ENCODE measurements around the gene MIX23.

MIX23 gene

GRCh38 chr3:122343654-122344053 lies 39.4 kb downstream of the MIX23 start:
- no peak for DNase-seq

GRCh38 chr3:122342803-122343202 lies 40.2 kb downstream of the MIX23 start:
- no peak for DNase-seq

- DNase-seq, result no peak
Measured at GRCh38 chr3:122332551-122332950, 50.5 kb downstream of the MIX23 start.

- DNase-seq, result no peak
Measured at GRCh38 chr3:122331886-122332285, 51.1 kb downstream of the MIX23 start.

GRCh38 chr3:122325769-122326168 lies 57.3 kb downstream of the MIX23 start:
- no peak for DNase-seq

GRCh38 chr3:122324871-122325323 lies 58.1 kb downstream of the MIX23 start, which contains the start of gene CSTA:
Gene CSTA, plus strand, starts transcription at chr3:122325248. Its CDS starts 45 bp downstream, at chr3:122325293.
- no peak for DNase-seq

- DNase-seq, result no peak
Measured at GRCh38 chr3:122322095-122323075, 60.6 kb downstream of the MIX23 start.

- no peak for DNase-seq
Measured at GRCh38 chr3:122318620-122319019, 64.4 kb downstream of the MIX23 start.

GRCh38 chr3:122316368-122316767 lies 66.7 kb downstream of the MIX23 start:
- no peak for DNase-seq

GRCh38 chr3:122315619-122316018 lies 67.4 kb downstream of the MIX23 start:
- no peak for DNase-seq

- no peak for DNase-seq
Measured at GRCh38 chr3:122314228-122314876, 68.7 kb downstream of the MIX23 start.

GRCh38 chr3:122313281-122313680 lies 69.8 kb downstream of the MIX23 start:
- DNase-seq, result no peak

GRCh38 chr3:122312826-122313225 lies 70.2 kb downstream of the MIX23 start:
- no peak for DNase-seq

- DNase-seq, result no peak
Measured at GRCh38 chr3:122310361-122310760, 72.7 kb downstream of the MIX23 start.

Measured in kidney glomerular epithelial cell (primary cell).